ENCODE data around the gene CPA5.

Gene CPA5

GRCh38 chr7:130349911-130350782, 5.5 kb downstream of the CPA5 start:
- no peak for TF ChIP-seq CTCF (conservative IDR thresholded peaks at IDR 0.05; ENCODE audit: control insufficient read depth, insufficient read depth, low read depth, low read length)
- no peak overlapping the region for H3K4me3 ChIP-seq (ENCODE audit: control insufficient read depth, low read depth, low read length)
- DNase-seq (ENCODE audit: low read depth): peak; percentile 48

- DNase-seq (ENCODE audit: low read depth): peak; percentile 46
- H3K4me3 ChIP-seq (ENCODE audit: control insufficient read depth, low read depth, low read length): no peak overlapping the region
- TF ChIP-seq CTCF (conservative IDR thresholded peaks at IDR 0.05; ENCODE audit: control insufficient read depth, insufficient read depth, low read depth, low read length): no peak
Measured at GRCh38 chr7:130350945-130351790, 6.6 kb downstream of the CPA5 start.

GRCh38 chr7:130351791-130352090, 7.1 kb downstream of the CPA5 start:
- H3K4me3 ChIP-seq (ENCODE audit: control insufficient read depth, low read depth, low read length): no peak overlapping the region
- no peak for TF ChIP-seq CTCF (conservative IDR thresholded peaks at IDR 0.05; ENCODE audit: control insufficient read depth, insufficient read depth, low read depth, low read length)
- no peak for DNase-seq (ENCODE audit: low read depth)

- DNase-seq (ENCODE audit: low read depth): peak; percentile 72
- no peak for TF ChIP-seq CTCF (conservative IDR thresholded peaks at IDR 0.05; ENCODE audit: control insufficient read depth, insufficient read depth, low read depth, low read length)
Measured at GRCh38 chr7:130352194-130353074, 7.8 kb downstream of the CPA5 start.

GRCh38 chr7:130353196-130353595, 8.6 kb downstream of the CPA5 start:
- no peak for TF ChIP-seq CTCF (conservative IDR thresholded peaks at IDR 0.05; ENCODE audit: control insufficient read depth, insufficient read depth, low read depth, low read length)
- H3K4me3 ChIP-seq (ENCODE audit: control insufficient read depth, low read depth, low read length): no peak overlapping the region
- no peak for DNase-seq (ENCODE audit: low read depth)

More at GRCh38 chr7:130352194-130353074, 7.8 kb downstream of the CPA5 start:
- H3K4me3 ChIP-seq (ENCODE audit: control insufficient read depth, low read depth, low read length): peak overlapping the region; percentile 33
